Tibial nerve (tissue), 4 donors: ENCODE measurements around the gene CACNA1B.

Experiments
- EP300 ChIP-seq, 2 donors: sonication (generic); formaldehyde crosslinking; IDR thresholded peaks; one replicate each; pipeline ENCODE4 v1.6.1; 2017; ENCODE audit warnings: antibody characterized with exemption in 2 of 2, mild to moderate bottlenecking in 1 of 2
- TF ChIP-seq, protein P1 (sequence below), 5 experiments: fragments of 200-600 bp in 3 of 5; fragments of 450-650 bp in 2 of 5; sonication (generic) in 3 of 5; IDR thresholded peaks; one replicate each; pipeline ENCODE4 v1.5.1; 2016 to 2019; ENCODE audit warnings: antibody characterized with exemption in 5 of 5, mild to moderate bottlenecking in 3 of 5, moderate library complexity in 2 of 5

DNA sequence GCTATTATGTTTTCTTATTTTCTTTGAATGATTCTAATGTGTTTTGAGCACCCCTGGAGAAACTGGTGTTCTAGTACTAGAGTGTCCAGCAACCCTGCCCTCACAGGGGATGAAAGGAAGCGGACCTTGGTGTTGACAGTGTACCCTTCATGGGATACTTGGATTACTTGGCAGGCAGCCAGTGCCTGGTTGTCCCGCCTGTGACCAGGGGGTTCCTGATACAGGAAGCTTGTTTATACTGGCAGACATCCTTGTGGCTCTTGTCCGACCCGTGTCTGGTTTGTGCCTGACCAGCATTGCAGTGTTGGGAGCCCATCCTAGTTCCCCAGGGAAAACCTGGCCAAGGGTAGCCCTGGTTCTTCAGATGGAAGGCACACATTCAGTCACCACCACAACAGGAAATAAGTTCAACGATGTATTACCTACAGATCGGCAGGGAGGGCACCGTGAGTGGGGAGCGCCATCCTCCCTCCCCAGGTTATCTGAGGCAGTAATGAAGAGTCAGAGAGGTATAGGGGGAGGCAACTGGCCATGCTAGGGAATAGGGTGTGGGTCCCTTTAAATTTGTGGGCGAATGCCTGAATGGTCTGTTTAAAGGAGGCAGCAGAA, 47.3 kb downstream of the CACNA1B start:
- TF ChIP-seq, protein P1, sequence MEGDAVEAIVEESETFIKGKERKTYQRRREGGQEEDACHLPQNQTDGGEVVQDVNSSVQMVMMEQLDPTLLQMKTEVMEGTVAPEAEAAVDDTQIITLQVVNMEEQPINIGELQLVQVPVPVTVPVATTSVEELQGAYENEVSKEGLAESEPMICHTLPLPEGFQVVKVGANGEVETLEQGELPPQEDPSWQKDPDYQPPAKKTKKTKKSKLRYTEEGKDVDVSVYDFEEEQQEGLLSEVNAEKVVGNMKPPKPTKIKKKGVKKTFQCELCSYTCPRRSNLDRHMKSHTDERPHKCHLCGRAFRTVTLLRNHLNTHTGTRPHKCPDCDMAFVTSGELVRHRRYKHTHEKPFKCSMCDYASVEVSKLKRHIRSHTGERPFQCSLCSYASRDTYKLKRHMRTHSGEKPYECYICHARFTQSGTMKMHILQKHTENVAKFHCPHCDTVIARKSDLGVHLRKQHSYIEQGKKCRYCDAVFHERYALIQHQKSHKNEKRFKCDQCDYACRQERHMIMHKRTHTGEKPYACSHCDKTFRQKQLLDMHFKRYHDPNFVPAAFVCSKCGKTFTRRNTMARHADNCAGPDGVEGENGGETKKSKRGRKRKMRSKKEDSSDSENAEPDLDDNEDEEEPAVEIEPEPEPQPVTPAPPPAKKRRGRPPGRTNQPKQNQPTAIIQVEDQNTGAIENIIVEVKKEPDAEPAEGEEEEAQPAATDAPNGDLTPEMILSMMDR (IDR thresholded peaks at IDR 0.05): no peak
- no peak for TF ChIP-seq EP300 (IDR thresholded peaks at IDR 0.05)
